LHCN-M2 (cell line): ENCODE results near the gene TUBA3E. TPM values are rescaled to one million over a fixed set of nuclear protein-coding genes. Genes with fewer than 3 reads are reported as not detected.
"Not testable (repeated sequence)": the region's sequence is repeated elsewhere in the genome, so short reads cannot be mapped to it uniquely, and the experiment has no call there.

Experiments used
- DNase-seq: peaks from one replicate; pipeline ENCODE4 v3.0.0-alpha.2; 2012; ENCODE audit warnings: low read depth
- polyA plus RNA-seq: library from polyadenylated mRNA; unstranded; fragments of >200 nt; gene quantifications from one replicate; pipeline ENCODE4 v1.2.1, GENCODE V29; 2012; ENCODE audit warnings: missing spikeins
- total RNA-seq: library from RNA; depleted of rRNA; stranded (reverse); fragments of >200 nt; gene quantifications from 2 replicates; pipeline ENCODE4 v1.2.3, GENCODE V29; 2014; rRNA removed

The TUBA3E gene
- total RNA-seq = 0.29 TPM in 1 of 2 replicates, not detected in the other
- polyA plus RNA-seq = not detected

GRCh38 chr2:130198343-130198742 lies at the start of gene TUBA3E:
TSS of gene TUBA3E (minus strand) at chr2:130198439. CDS start at chr2:130198360, 79 bp downstream.
- no peak for DNase-seq

GRCh38 chr2:130246430-130246829 lies 48.2 kb upstream of the TUBA3E start:
- no peak for DNase-seq

DNA sequence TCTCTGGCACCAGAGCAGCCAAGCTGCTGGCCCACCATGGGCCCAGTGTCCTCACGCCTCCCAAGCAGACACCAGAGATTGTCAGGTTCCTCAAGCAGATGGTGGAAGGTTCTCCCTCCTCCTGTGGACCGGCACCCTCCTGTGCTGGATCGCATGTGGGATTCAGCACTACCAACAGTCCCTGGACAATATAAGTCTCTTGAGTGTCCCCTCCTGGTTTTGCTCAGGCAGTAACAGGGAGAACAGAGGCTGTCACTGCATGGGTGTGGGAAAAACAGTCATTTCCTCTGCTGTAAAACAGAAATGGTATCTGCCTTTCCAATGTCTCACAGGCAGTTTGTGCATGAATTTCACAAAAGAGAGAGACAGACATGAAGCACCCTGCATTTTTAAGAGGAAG lies 47.7 kb upstream of the TUBA3E start:
- no peak for DNase-seq

DNA sequence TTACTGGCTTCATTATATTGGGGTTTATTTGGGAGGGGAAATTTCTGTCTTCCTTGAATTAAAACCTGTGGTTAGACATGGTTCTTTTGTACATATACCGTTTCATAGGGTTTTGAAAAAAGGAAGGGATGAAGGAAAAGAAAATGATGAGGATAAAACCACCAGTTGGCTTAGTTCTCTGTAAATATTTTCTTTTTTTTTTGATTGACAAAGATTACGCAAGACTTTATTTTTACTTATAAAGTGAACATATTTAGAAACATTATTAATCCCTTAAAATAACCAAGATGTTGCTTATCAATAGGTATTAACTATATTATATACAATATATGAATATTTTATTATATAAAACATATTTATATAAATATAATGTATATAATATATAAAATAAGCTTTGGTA lies 45.1 kb upstream of the TUBA3E start:
- DNase-seq = no peak

- peak; percentile 70 for DNase-seq
These were observed 42.9 kb upstream of the TUBA3E start for GRCh38 chr2:130241041-130241707.

DNA sequence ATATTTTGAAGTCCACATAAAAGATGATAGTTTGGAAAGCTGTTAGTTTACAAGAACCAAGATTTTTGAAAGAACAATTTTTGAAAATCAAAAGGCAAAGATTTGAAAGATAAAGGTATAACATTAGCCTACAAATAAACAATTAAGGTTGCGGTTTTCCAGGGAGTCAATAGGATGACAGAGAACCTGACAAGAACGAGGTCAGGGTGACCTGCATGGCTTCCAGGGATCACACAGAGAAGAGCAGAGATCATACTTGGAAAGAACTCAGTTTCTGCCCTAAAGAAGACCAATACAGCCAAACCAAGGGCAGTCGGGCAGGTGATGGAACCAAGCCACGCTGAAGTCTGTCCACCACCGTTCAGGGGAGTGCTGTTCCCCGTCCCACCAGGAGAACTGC lies 41.3 kb upstream of the TUBA3E start:
- DNase-seq = not testable (repeated sequence)

- DNase-seq = not testable (repeated sequence)
These were observed 34.8 kb upstream of the TUBA3E start for GRCh38 chr2:130233066-130233465.

GRCh38 chr2:130231656-130232055 lies 33.4 kb upstream of the TUBA3E start:
- DNase-seq = no peak

- DNase-seq = not testable (repeated sequence)
These were observed 32.7 kb upstream of the TUBA3E start for GRCh38 chr2:130230907-130231306.

DNA sequence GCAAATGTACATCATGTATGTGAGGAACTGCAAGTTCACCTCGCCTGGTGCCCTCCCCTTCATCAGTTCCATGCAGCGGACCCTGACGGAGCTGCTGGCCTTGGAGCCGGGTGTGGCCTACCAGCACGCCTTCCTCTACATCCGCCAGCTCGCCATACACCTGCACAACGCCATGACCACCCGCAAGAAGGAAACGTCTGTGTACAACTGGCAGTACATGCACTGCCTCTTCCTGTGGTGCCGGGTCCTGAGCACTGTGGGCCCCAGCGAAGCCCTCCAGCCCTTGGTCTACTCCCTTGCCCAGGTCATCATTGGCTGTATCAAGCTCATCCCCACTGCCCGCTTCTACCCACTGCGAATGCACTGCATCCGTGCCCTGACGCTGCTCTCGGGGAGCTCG lies 32.1 kb upstream of the TUBA3E start:
- DNase-seq = not testable (repeated sequence)

- DNase-seq = not testable (repeated sequence)
These were observed 30.9 kb upstream of the TUBA3E start for GRCh38 chr2:130229161-130229510.

- not testable (repeated sequence) for DNase-seq
These were observed 30.4 kb upstream of the TUBA3E start for GRCh38 chr2:130228467-130229160.

DNA sequence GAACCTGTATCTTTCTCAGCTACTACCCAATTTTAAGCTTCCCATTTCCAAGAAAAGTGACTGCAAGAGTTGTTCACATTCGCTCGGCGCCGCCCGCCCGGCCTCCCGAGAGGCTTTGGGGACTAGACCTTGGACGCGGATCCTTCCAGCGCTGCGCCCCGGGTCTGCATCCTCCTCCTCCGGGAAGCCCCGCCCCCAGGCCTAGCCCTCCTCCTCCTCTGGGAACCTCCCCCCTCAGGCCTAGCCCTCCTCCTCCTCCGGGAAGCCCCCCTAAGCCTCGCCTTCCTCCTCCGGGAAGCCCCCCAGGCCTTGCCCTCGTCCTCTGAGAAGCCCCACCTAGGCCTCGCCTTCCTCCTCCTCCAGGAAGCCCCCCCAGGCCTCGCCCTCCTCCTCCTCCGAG lies 29.8 kb upstream of the TUBA3E start:
- DNase-seq = not testable (repeated sequence)

DNA sequence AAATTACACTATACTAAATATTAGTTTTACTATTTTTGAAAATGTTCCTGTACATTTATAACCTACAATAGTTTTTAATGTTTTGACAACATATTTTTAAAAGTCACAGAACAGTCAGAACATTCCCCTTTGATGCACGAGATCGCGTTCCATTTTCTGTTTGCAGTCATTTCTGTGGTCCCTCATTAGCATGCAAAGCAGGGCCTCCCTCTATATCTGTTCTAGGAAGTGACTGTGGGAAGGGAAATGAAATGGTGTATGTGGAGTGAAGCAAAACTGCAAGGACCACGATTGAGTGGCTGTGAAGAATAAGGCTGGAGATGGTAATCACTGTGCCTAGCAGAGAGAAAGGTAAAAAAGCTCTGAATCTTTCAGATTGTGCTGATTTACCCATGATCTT lies 24.3 kb upstream of the TUBA3E start:
- DNase-seq = not testable (repeated sequence)

- not testable (repeated sequence) for DNase-seq
These were observed 22.3 kb upstream of the TUBA3E start for GRCh38 chr2:130220505-130220904.

- not testable (repeated sequence) for DNase-seq
These were observed 20.9 kb upstream of the TUBA3E start for GRCh38 chr2:130219147-130219546.

DNA sequence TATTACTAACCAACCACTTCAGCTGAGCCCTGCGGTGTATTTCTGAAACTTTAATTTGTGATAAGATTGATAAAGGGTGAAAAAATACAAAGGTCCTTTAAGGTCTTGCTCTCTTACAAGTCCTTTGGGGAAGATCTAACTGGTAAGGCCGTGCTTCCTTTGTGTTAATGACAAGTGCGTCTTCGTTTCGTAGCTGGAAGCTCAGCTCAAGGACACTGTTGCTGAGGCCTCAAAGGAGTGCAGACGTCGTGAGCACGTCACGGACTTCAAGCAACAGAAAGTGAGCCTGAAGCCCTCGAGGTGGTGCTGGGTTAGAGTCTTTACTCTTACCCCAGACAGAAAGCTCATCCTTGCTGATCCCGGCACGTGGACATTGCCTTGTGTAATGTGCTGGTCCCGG lies 8.8 kb upstream of the TUBA3E start:
- not testable (repeated sequence) for DNase-seq

- DNase-seq = not testable (repeated sequence)
These were observed 4.9 kb upstream of the TUBA3E start for GRCh38 chr2:130203150-130203549.

DNA sequence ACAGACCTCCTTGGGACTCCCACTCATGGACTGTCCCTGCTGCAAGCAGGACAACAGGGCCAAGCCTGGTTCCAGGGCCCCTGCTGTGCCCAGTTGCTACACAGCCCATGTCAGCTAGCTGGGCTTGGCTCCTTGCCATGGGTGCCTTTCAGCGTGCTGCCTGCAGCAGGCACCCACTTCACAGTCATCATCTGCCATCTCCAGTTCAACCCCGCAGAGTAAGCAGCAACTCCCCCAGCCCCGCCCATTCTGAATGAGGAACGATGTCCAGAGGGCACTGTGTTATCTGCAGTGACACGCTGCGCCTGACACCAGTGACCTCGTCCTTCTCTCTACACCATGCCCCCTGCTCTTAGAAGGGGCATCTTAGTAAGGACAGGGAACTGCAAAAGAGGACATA lies 4.3 kb upstream of the TUBA3E start:
- DNase-seq = not testable (repeated sequence)

- not testable (repeated sequence) for DNase-seq
These were observed 2.2 kb downstream of the TUBA3E start for GRCh38 chr2:130196052-130196451.

DNA sequence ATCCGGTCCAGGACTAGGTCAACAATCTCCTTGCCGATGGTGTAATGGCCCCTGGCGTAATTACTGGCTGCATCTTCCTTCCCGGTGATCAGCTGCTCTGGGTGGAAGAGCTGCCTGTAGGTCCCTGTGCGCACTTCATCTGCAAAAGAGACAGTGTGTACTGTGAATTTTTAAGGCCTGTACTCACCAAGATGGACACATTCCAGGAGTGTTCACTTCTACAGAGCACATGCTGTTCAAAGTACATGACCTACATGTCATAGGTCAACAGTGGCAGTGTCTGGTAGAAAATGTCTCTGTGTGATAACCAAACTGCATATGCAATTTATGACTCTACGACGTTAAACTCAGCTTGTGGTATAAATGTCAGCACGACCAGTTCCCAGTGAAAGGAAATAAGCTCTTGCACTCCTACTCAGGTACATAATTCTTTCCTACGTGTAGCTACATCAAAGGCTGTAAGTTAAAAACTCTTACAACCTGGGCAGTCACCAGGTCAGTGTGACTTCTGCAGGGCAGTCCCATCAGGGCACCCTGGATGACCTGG lies 3.1 kb downstream of the TUBA3E start:
- DNase-seq = not testable (repeated sequence)

GRCh38 chr2:130193824-130194223 lies 4.4 kb downstream of the TUBA3E start:
- not testable (repeated sequence) for DNase-seq

- not testable (repeated sequence) for DNase-seq
These were observed 5.8 kb downstream of the TUBA3E start for GRCh38 chr2:130192451-130192850.
